K562 (cell line): ENCODE data around the gene CERS1. TPM values are rescaled to one million over a fixed set of nuclear protein-coding genes. Genes with fewer than 3 reads are reported as not detected.

ENCODE experiments used
- ATAC-seq: fragments of 200-7000 bp; cut with Tn5 transposase; 3 replicates; pipeline ENCODE4 v1.9.1; 2020; ENCODE audit warnings: moderate library complexity
- BruUV-seq: library from RNA; stranded (reverse); fragments of 400-500 nt; replicated peaks from 2 replicates; lab custom pipeline; 2021; lab: Mats Ljungman, UMichigan
- CTCF ChIA-PET: fragments of 300-600 bp; formaldehyde crosslinking; extraction: SDS; loops from one replicate; lab custom pipeline; 2021; ENCODE audit warnings: low intra/inter-chr PET ratio; lab: Yijun Ruan, JAX
- POLR2A ChIA-PET: fragments of 300-600, 350-650 bp; sonication (Branson Sonifier 250); formaldehyde crosslinking; extraction: SDS; loops from one replicate; lab custom pipeline; 2021; ENCODE audit warnings: antibody characterized with exemption, inconsistent platforms; lab: Yijun Ruan, JAX
- DNase-seq, 4 experiments: peaks; one replicate each; pipeline versions ENCODE4 v3.0.0 to v3.0.0-alpha.2; 2011 to 2018; ENCODE audit warnings: low spot score in 3 of 4, mixed read lengths in 3 of 4; ENCODE audit errors: extremely low read depth in 1 of 4
- FAIRE-seq: peaks from 2 replicates; lab custom pipeline; 2011; peaks lifted over from hg19 to GRCh38; lab: Jason Lieb, UNC
- H2AFZ ChIP-seq: 2 replicates; pipeline ENCODE4 v1.6.0; 2011; ENCODE audit warnings: low read depth, low read length, control low read depth, inconsistent platforms
- H3K27ac ChIP-seq: fragments of 200-600 bp; 3 replicates; pipeline ENCODE4 v1.8.0; 2011; ENCODE audit warnings: low read depth, mild to moderate bottlenecking, control low read depth, inconsistent platforms, low read length, moderate library complexity, mixed read lengths; ENCODE audit errors: extremely low read depth
- H3K27me3 ChIP-seq, 2 experiments: fragments of 300-600 bp in 1 of 2; 2 replicates in 1 of 2; 3 replicates in 1 of 2; pipeline versions ENCODE4 v1.6.0 to v1.8.0; 2011; ENCODE audit warnings: inconsistent platforms in 2 of 2, low read length in 2 of 2, mild to moderate bottlenecking in 1 of 2, mixed read lengths in 1 of 2, moderate library complexity in 1 of 2; ENCODE audit not compliant: control insufficient read depth in 2 of 2, insufficient read depth in 2 of 2
- H3K36me3 ChIP-seq: fragments of 300-600 bp; 3 replicates; pipeline ENCODE4 v1.8.0; 2011; ENCODE audit warnings: mild to moderate bottlenecking, low read length, inconsistent platforms; ENCODE audit not compliant: control insufficient read depth, insufficient read depth
- H3K4me1 ChIP-seq, 2 experiments: fragments of 200-600 bp in 1 of 2; replicated peaks in 1 of 2; 2 replicates in 1 of 2; 3 replicates in 1 of 2; pipeline versions ENCODE4 v1.5.1 to v1.8.0; 2011; ENCODE audit warnings: inconsistent platforms in 2 of 2, low read length in 2 of 2, mild to moderate bottlenecking in 1 of 2, mixed read lengths in 1 of 2, moderate library complexity in 1 of 2; ENCODE audit not compliant: control insufficient read depth in 2 of 2, insufficient read depth in 2 of 2
- H3K4me2 ChIP-seq: 2 replicates; pipeline ENCODE4 v1.6.1; 2011; ENCODE audit warnings: low read length, control low read depth, inconsistent platforms, mixed read lengths; ENCODE audit not compliant: insufficient read depth
- H3K4me3 ChIP-seq: fragments of 200-600 bp; sonication (generic), shearing (Covaris generic); 2 replicates; pipeline ENCODE4 v1.5.1; 2016; ENCODE audit warnings: control low read depth, inconsistent platforms
- H3K79me2 ChIP-seq: fragments of 200-600 bp; 3 replicates; pipeline ENCODE4 v1.8.0; 2011; ENCODE audit warnings: low read length, inconsistent platforms; ENCODE audit not compliant: control insufficient read depth, insufficient read depth
- H3K9ac ChIP-seq, 2 experiments: 2 replicates each; pipeline versions ENCODE4 v1.6.0 to v1.6.1; 2011; ENCODE audit warnings: low read depth in 2 of 2, low read length in 2 of 2, control low read depth in 1 of 2, inconsistent platforms in 1 of 2, mild to moderate bottlenecking in 1 of 2, mixed read lengths in 1 of 2; ENCODE audit not compliant: insufficient read depth in 1 of 2
- H3K9me1 ChIP-seq: one replicate; pipeline ENCODE4 v1.6.0; 2011; ENCODE audit warnings: inconsistent platforms, mild to moderate bottlenecking, low read length, moderate library complexity; ENCODE audit not compliant: control insufficient read depth, insufficient read depth
- H3K9me3 ChIP-seq: replicated peaks from 2 replicates; pipeline ENCODE4 v1.5.1; 2011; ENCODE audit warnings: low read depth, low read length, inconsistent platforms; ENCODE audit not compliant: control insufficient read depth, insufficient read depth
- H4K20me1 ChIP-seq: replicated peaks from 2 replicates; pipeline ENCODE4 v1.6.1; 2011; ENCODE audit warnings: low read length, inconsistent platforms, mixed read lengths; ENCODE audit not compliant: control insufficient read depth, insufficient read depth
- CHD4 ChIP-seq: fragments of 200-600 bp; sonication (generic); IDR thresholded peaks from 3 replicates; pipeline ENCODE4 v1.6.1; 2012; ENCODE audit warnings: low read depth, mild to moderate bottlenecking, mixed read lengths, low read length, inconsistent platforms; ENCODE audit not compliant: insufficient read depth, insufficient replicate concordance, poor library complexity, severe bottlenecking
- ETV1 ChIP-seq: fragments of 450-650 bp; conservative IDR thresholded peaks from 2 replicates; pipeline ENCODE4 v1.6.1; 2016; ENCODE audit warnings: missing genetic modification characterization, control low read depth, low read depth, missing compliant biosample characterization
- MAFG ChIP-seq: fragments of 450-650 bp; conservative IDR thresholded peaks from 2 replicates; pipeline ENCODE4 v1.6.1; 2016; ENCODE audit warnings: missing genetic modification characterization, missing compliant biosample characterization
- NR2C1 ChIP-seq, 2 experiments: fragments of 450-650 bp; IDR thresholded peaks; 2 replicates each; pipeline ENCODE4 v1.6.1; 2017; ENCODE audit warnings: mild to moderate bottlenecking in 2 of 2, antibody characterized with exemption in 1 of 2, inconsistent platforms in 1 of 2, missing compliant biosample characterization in 1 of 2, missing genetic modification characterization in 1 of 2
- NR4A1 ChIP-seq, 2 experiments: fragments of 250-450 bp in 1 of 2; fragments of 450-650 bp in 1 of 2; sonication (Bioruptor Pico) in 1 of 2; IDR thresholded peaks; 2 replicates each; pipeline versions ENCODE4 v1.4.0 to v1.6.1; 2016 to 2020; ENCODE audit warnings: mild to moderate bottlenecking in 2 of 2, missing compliant biosample characterization in 1 of 2, missing genetic modification characterization in 1 of 2, moderate library complexity in 1 of 2
- PHF20 ChIP-seq: fragments of 450-650 bp; IDR thresholded peaks from 2 replicates; pipeline ENCODE4 v1.6.1; 2018; ENCODE audit not compliant: partially characterized antibody
- RBM25 ChIP-seq: fragments of 200-400 bp; formaldehyde crosslinking; IDR thresholded peaks from 2 replicates; pipeline ENCODE4 v1.6.1; 2018; ENCODE audit warnings: low read length, low read depth, moderate library complexity; ENCODE audit not compliant: severe bottlenecking
- STAT5A ChIP-seq: IDR thresholded peaks from 2 replicates; pipeline ENCODE4 v1.6.1; 2012; ENCODE audit warnings: low read length, inconsistent platforms, borderline replicate concordance
- TFAM ChIP-seq: fragments of 250-450 bp; sonication (Bioruptor Pico); conservative IDR thresholded peaks from 2 replicates; pipeline ENCODE4 v1.5.0; 2021; ENCODE audit warnings: mild to moderate bottlenecking, moderate library complexity
- ZBTB26 ChIP-seq: fragments of 450-650 bp; formaldehyde crosslinking; IDR thresholded peaks from 2 replicates; pipeline ENCODE4 v1.4.0; 2022; ENCODE audit warnings: missing genetic modification characterization
- ZBTB8A ChIP-seq: fragments of 450-650 bp; IDR thresholded peaks from 2 replicates; pipeline ENCODE4 v1.6.1; 2018; ENCODE audit warnings: mild to moderate bottlenecking, moderate library complexity; ENCODE audit not compliant: partially characterized antibody
- ZNF707 ChIP-seq: fragments of 250-450 bp; sonication (Bioruptor Pico); conservative IDR thresholded peaks from 2 replicates; pipeline ENCODE4 v1.8.0; 2022; ENCODE audit warnings: inconsistent platforms, mild to moderate bottlenecking, moderate library complexity
- WGBS: fragments of 100-300 bp; shearing (Covaris generic); methylation state at CpG from one replicate; pipeline ENCODE4 v1.1.6; 2016; ENCODE audit warnings: low coverage, mixed read lengths; ENCODE audit not compliant: insufficient coverage; ENCODE audit errors: missing lambda C conversion rate; 5-methylcytosine and 5-hydroxymethylcytosine counted together
- in situ Hi-C: fragments of 300-500 bp; cut with MboI; formaldehyde crosslinking; loops from 4 replicates; pipeline ENCODE4 v1.15.0; 2018; ENCODE audit warnings: inconsistent platforms, mixed read lengths
- intact Hi-C: fragments of 100-400 bp; cut with micrococcal nuclease; formaldehyde crosslinking; loops from 2 replicates; pipeline ENCODE4 v1.14.2; 2022
- polyA plus RNA-seq, 8 experiments: library from polyadenylated mRNA; depleted of rRNA in 4 of 8; stranded (reverse) in 5 of 8; unstranded in 3 of 8; fragments of >200 nt; fragmentation: Nextera tagmentation in 2 of 8; fragmentation: Illumina TruSeq in 1 of 8; extraction: Ambion mirVana in 2 of 8; extraction: Trizol in 1 of 8; gene quantifications; 2 replicates each; pipeline versions ENCODE4 v1.2.1 to v1.2.3, GENCODE V29; 2011 to 2014; ENCODE audit warnings: inconsistent platforms in 1 of 8, missing spikeins in 1 of 8
- total RNA-seq, 7 experiments: library from RNA; depleted of rRNA in 6 of 7; stranded (reverse); fragments of >200 nt in 6 of 7; fragmentation: Illumina TruSeq in 2 of 7; extraction: Trizol in 2 of 7; gene quantifications; 2 replicates each; pipeline versions ENCODE4 v1.2.1 to v1.2.3, GENCODE V29; 2011 to 2021; ENCODE audit warnings: low replicate concordance in 1 of 7
- TF ChIP-seq, protein P1 (sequence below): fragments of 450-650 bp; conservative IDR thresholded peaks from 2 replicates; pipeline ENCODE4 v1.6.1; 2016; ENCODE audit warnings: missing genetic modification characterization, low read depth, mild to moderate bottlenecking, missing compliant biosample characterization, moderate library complexity
- TF ChIP-seq, protein P2 (sequence below): fragments of 450-650 bp; IDR thresholded peaks from 2 replicates; pipeline ENCODE4 v1.6.1; 2017; ENCODE audit warnings: antibody characterized with exemption
- TF ChIP-seq, protein P3 (sequence below): fragments of 250-450 bp; sonication (Bioruptor Pico); IDR thresholded peaks from 2 replicates; pipeline ENCODE4 v1.9.0; 2021; ENCODE audit warnings: mild to moderate bottlenecking, inconsistent platforms

The CERS1 gene
- total and polyA plus RNA-seq, 9 of the 15 experiments (the other 6 are each of a cell fraction or from before 2014, with no cell fraction given): 0.33 to 1.5 (median 0.86) TPM; not detected in 2

- CTCF ChIA-PET: no interaction called here
- Histone ChIP-seq H3K27ac (no peak overlapping the region), H3K4me3 (no peak overlapping the region), H3K9me1 (no peaks in the 10 kb centered on the region), H3K9ac (no peak overlapping the region), H3K27me3 (no peaks in the 10 kb centered on the region), H3K36me3 (no peaks in the 10 kb centered on the region), H4K20me1 (no peaks in the 10 kb centered on the region; the same call in 1 of the 2 replicates), H3K4me2 (no peak overlapping the region), H3K79me2 (no peaks in the 10 kb centered on the region), H3K9me3 (no peaks in the 10 kb centered on the region), H2AFZ (no peak overlapping the region), H3K4me1 (peaks cover 8 to 18% of the 10 kb centered on the region in 2 experiments; a peak in 4 of 5 replicates)
- in situ Hi-C loops (no loop called here), intact Hi-C loops (no loop called here)
- POLR2A ChIA-PET: no interaction called here
- ATAC-seq (no peak), FAIRE-seq (no peak), DNase-seq (no peak)
- 19% methylated on average over 4 of the region's 4 CpGs for WGBS
- BruUV-seq: no TSS peak
- peak; percentile 68 for TF ChIP-seq CHD4
- no peak for TF ChIP-seq NR2C1 (IDR thresholded peaks at IDR 0.05)
- TF ChIP-seq NR2C1 (tag; IDR thresholded peaks at IDR 0.05): no peak
- TF ChIP-seq ZBTB26: no peak
- TF ChIP-seq STAT5A: no peak
- TF ChIP-seq MAFG: no peak
- TF ChIP-seq, protein P1, sequence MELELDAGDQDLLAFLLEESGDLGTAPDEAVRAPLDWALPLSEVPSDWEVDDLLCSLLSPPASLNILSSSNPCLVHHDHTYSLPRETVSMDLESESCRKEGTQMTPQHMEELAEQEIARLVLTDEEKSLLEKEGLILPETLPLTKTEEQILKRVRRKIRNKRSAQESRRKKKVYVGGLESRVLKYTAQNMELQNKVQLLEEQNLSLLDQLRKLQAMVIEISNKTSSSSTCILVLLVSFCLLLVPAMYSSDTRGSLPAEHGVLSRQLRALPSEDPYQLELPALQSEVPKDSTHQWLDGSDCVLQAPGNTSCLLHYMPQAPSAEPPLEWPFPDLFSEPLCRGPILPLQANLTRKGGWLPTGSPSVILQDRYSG (tag): no peak
- peak; percentile 69 for TF ChIP-seq RBM25
- TF ChIP-seq ZNF707: no peak
- no peak for TF ChIP-seq TFAM (CRISPR knock-in tag)
- peak; percentile 29 for TF ChIP-seq PHF20
- no peak for TF ChIP-seq NR4A1 (CRISPR knock-in tag; IDR thresholded peaks at IDR 0.05)
- TF ChIP-seq NR4A1 (tag; IDR thresholded peaks at IDR 0.05): no peak
- TF ChIP-seq, protein P2, sequence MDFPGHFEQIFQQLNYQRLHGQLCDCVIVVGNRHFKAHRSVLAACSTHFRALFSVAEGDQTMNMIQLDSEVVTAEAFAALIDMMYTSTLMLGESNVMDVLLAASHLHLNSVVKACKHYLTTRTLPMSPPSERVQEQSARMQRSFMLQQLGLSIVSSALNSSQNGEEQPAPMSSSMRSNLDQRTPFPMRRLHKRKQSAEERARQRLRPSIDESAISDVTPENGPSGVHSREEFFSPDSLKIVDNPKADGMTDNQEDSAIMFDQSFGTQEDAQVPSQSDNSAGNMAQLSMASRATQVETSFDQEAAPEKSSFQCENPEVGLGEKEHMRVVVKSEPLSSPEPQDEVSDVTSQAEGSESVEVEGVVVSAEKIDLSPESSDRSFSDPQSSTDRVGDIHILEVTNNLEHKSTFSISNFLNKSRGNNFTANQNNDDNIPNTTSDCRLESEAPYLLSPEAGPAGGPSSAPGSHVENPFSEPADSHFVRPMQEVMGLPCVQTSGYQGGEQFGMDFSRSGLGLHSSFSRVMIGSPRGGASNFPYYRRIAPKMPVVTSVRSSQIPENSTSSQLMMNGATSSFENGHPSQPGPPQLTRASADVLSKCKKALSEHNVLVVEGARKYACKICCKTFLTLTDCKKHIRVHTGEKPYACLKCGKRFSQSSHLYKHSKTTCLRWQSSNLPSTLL: no peak
- no peak for TF ChIP-seq ETV1
- TF ChIP-seq, protein P3, sequence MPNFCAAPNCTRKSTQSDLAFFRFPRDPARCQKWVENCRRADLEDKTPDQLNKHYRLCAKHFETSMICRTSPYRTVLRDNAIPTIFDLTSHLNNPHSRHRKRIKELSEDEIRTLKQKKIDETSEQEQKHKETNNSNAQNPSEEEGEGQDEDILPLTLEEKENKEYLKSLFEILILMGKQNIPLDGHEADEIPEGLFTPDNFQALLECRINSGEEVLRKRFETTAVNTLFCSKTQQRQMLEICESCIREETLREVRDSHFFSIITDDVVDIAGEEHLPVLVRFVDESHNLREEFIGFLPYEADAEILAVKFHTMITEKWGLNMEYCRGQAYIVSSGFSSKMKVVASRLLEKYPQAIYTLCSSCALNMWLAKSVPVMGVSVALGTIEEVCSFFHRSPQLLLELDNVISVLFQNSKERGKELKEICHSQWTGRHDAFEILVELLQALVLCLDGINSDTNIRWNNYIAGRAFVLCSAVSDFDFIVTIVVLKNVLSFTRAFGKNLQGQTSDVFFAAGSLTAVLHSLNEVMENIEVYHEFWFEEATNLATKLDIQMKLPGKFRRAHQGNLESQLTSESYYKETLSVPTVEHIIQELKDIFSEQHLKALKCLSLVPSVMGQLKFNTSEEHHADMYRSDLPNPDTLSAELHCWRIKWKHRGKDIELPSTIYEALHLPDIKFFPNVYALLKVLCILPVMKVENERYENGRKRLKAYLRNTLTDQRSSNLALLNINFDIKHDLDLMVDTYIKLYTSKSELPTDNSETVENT (CRISPR knock-in tag): no peak
- no peak for TF ChIP-seq ZBTB8A
These were observed 9.0 kb downstream of the CERS1 start for GRCh38 chr19:18886972-18887371.
